ENCODE measurements around the gene NGEF.

DNA sequence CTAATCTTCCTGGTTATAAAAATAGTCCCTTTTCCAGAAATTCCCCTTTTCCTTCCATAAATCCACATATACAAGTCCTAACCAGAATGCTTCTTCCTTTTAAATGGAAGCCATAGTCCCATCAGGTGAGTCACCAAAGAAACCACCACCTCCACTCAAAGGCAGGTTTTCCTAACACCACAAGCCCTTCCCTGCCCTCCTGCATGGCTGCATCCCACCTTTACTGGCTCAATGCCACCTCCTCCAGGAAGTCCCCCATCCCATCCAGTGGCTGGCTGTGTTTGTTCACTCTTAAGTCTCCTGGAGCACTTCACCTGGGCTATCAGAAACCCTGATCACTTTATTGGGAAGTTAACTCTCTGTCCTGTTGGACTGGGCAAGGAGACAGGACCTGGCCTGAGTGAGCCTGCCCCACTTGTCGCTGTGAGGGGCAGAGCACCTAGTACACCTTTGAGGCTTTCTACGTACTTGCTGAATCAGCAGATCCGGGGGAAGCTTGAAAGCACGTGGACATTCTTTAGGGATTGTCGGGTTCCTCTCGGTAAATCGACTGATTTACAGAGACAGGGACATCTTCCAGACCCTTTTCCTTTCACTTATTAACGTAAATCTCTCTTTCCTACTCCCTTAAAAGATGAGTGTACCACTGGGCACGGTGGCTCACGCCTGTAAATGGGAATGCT, 71.0 kb downstream of the NGEF start:
- TF ChIP-seq, protein P1, sequence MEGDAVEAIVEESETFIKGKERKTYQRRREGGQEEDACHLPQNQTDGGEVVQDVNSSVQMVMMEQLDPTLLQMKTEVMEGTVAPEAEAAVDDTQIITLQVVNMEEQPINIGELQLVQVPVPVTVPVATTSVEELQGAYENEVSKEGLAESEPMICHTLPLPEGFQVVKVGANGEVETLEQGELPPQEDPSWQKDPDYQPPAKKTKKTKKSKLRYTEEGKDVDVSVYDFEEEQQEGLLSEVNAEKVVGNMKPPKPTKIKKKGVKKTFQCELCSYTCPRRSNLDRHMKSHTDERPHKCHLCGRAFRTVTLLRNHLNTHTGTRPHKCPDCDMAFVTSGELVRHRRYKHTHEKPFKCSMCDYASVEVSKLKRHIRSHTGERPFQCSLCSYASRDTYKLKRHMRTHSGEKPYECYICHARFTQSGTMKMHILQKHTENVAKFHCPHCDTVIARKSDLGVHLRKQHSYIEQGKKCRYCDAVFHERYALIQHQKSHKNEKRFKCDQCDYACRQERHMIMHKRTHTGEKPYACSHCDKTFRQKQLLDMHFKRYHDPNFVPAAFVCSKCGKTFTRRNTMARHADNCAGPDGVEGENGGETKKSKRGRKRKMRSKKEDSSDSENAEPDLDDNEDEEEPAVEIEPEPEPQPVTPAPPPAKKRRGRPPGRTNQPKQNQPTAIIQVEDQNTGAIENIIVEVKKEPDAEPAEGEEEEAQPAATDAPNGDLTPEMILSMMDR (IDR thresholded peaks at IDR 0.05): no peak
- no peak for TF ChIP-seq POLR2A (IDR thresholded peaks at IDR 0.05)
